GM19455 (cell line): Measurements from ENCODE around the gene FIGNL2.
"Not testable (repeated sequence)": the region's sequence is repeated elsewhere in the genome, so short reads cannot be mapped to it uniquely, and the experiment has no call there.

Experiments
- ATAC-seq: cut with Tn5 transposase; IDR thresholded peaks from one replicate; pipeline ENCODE4 v1.9.1; 2021; ENCODE audit not compliant: unreplicated experiment

Gene FIGNL2

DNA sequence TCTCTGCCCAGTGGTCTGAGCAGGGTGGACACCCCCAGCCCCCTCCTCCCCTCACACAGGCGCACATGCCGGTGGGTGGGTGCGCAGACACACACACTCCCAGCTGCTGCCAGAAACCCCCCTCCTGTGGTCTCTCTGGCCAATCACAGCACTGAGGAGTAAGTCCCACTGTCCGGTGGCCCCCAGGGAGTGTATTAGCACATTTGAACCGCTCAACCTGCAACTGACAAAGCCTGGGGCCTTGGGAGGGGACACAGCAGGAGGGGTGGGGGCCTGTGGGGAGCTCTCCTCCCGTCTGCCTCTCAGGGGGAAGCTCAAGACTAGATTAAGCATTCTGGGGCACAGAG is 11.7 kb downstream of the FIGNL2 start:
- no peak for ATAC-seq

- ATAC-seq, result no peak
These were observed 12.3 kb downstream of the FIGNL2 start for GRCh38 chr12:51836041-51836826.

GRCh38 chr12:51834411-51834810 is 14.1 kb downstream of the FIGNL2 start:
- ATAC-seq, result no peak

- ATAC-seq, result no peak
These were observed 14.9 kb downstream of the FIGNL2 start for GRCh38 chr12:51833448-51834227.

GRCh38 chr12:51832354-51833107 is 16.0 kb downstream of the FIGNL2 start:
- ATAC-seq, result no peak

- ATAC-seq, result not testable (repeated sequence)
These were observed 16.7 kb downstream of the FIGNL2 start for GRCh38 chr12:51831817-51832216.

GRCh38 chr12:51829641-51830040 is 18.9 kb downstream of the FIGNL2 start:
- ATAC-seq, result no peak

DNA sequence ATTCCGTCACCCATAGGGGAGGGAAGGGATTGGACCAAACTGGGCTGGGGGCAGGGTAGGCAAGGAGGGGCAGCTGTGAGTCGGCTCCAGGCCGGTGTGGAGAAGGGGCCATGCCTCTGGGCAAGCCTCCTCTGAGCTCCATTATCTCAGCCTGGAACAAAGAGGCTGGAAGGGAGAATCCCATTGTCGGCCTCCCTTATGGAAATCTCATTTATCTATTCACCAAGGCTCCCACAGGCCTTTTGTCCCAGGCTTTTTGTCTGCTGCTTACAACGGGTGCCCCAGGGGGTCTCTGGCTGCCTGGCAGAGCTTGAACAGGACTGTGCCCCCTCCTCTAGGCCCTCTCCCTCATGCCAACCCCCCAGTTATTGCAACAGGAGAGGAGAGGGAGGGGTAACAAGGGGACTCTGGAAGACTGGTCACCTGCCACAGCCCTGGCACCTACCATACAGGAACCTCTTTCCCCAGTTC is 19.5 kb downstream of the FIGNL2 start:
- no peak for ATAC-seq

- ATAC-seq, result no peak
These were observed 20.3 kb downstream of the FIGNL2 start for GRCh38 chr12:51827925-51828818.

GRCh38 chr12:51826881-51827280 is 21.6 kb downstream of the FIGNL2 start:
- ATAC-seq, result no peak

DNA sequence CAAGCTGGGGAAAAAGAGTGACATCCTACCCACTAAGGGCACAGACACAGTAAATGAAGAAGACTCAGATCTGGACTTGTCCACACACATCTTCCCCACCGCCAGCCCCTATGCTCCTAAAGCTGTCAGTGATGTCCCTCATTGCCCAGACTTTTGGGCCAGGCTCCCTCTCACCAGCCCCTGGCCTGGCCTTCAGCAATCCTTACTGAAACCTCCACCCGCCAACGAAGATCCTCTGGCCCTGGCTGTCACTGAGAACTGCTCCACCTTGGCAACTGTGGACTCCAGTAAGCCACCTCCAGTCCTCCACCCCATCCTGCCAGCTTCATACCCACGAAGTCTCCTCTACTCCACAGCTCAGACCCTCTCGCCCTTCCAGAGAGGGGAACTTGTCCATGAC is 23.3 kb downstream of the FIGNL2 start:
- ATAC-seq, result no peak

DNA sequence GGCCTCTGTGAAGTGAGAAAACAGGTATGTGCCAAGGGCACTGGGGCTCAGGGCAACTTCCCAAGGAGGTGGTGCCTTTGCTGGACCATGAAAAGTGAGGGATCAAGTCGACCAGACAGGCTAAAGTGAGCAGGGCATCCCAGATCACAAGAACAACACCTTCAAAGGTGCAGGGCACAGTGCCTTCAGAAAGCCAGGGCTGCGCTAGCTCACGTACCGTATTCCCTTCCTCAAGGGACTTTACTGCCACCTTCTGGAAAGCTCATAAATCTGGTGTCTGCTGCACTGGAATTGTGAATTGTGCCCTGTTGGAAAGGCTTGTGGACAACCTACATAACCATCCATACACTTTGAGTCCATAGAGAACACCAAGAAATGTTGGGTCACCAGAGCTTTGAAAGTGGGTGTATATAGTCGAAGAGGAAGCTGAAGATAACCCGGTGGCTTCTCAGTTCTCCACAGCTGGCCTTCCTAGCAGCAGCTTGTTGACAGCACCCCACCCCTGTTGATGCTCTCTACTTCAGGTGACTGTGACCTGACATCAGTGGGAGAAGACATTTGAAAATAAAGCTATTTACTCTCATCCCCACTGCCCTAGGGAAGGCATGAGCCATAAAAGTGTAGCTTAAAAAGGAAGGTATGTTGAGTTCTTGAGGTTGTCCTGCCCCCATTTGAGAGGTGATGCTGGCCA is 24.5 kb downstream of the FIGNL2 start:
- no peak for ATAC-seq

GRCh38 chr12:51822956-51823355 is 25.6 kb downstream of the FIGNL2 start:
- no peak for ATAC-seq

GRCh38 chr12:51822261-51822616 is 26.3 kb downstream of the FIGNL2 start:
- ATAC-seq, result no peak

DNA sequence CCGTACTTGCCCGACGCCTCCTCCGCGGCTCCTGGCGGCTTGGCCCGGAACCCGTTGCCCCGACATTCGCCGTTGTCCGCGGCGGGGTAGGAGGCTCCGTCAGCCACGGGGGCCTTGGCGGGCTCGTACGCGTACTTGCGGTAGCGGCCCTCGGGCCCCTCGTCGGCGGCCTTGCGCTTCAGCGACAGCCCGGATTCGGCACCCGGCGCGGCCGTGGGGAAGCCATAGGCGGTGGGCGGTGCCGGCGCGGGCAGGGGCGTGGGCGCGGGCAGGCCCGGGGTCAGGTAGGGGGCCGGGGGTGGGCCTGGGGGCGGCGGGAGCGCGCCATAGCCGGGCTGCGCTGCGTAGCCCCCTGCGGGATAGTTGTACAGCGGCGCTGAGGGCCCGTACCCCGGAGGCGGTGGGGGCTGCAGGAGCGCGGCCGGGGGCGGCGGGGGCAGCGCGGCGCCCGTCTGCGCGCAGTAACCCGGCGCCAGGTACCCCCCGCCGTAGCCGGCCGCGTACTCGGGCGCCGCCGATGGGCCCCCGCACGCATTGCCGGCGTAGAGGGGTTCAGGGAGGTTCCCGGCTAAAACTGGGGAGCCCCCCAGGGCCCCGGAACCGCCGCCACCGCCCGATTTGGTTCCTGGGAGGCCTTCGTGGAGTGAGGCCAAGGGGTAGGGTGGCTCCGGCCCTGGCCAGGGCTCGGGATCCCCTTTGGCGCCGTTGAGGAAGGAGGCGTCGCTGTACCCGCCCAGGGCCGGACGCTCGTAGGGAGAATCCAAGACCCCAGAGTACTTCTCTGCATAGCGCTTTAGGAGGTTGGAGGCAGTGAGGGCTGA is 26.9 kb downstream of the FIGNL2 start:
- ATAC-seq, result no peak

- no peak for ATAC-seq
These were observed 27.7 kb downstream of the FIGNL2 start for GRCh38 chr12:51820526-51821439.

DNA sequence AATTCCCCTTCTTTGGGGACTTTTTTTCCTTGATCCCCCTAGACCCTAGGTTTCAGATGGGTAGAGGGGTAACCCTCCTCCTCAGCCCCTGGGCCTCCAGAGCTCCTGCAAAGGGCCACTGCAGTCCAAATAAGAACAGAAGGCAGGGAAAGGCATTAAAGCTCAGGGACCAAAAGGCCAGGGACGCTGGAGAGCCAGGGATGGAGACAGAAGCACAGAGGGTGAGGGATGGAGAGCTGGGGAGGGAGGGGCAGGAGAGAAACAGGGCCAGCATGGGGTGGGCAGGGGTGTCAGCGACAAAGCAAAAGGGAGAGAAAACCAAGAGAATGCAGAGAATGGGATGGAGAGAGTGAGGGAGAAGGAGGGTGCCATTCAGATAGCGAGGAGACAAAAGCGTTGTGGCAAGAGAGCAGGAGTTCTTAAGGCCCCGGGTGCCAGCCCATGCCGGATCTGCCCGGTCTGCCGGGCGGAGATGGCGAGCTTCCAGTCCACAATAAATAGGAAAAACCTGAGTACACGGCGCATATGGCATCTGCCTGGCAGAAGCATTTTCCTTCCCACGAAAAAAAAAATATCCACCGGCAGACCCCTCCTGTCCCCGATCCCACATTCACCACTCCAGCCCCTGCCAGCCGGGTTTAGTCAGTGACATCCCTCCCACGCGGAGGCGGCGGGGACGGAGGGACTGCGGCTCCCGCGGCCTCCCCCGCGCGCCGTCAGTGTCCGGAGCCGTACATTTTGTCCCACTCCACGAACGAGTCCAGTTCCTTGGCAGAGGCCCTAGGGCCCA is 28.6 kb downstream of the FIGNL2 start:
- ATAC-seq, result no peak
